GM18526 (cell line): Measurements from ENCODE around the gene PALM.

Experiments
- POLR2A ChIP-seq: IDR thresholded peaks from 3 replicates; pipeline ENCODE4 v1.6.1; 2011; ENCODE audit not compliant: insufficient read length; ENCODE audit errors: extremely low read depth

The PALM gene

DNA sequence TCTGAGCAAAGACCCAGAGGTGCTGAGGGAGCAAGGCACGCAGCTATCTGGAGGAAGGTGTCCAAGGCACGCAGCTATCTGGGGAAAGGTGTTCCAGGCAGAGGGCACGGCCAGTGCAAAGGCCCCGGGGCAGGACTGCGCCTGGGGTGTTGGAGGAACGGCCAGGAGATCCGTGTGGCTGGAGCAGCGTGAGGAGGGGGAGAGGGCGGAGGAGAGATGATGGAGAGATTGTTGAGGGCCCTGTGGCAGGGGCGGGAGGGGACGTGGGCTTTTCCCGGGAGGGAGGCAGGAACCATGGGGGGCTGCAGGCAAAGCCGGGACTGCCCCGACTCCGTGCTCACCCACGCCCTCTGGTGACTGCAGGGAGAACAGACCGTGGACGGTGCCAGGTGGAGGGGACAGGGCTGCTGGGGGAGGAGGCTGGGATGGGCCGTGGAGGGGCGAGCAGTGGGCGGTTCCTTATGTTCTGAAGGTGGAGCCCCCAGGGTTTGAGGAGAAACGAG, 28.9 kb downstream of the PALM start:
- TF ChIP-seq POLR2A: no peak

GRCh38 chr19:738509-739128, 29.9 kb downstream of the PALM start:
- TF ChIP-seq POLR2A: no peak

DNA sequence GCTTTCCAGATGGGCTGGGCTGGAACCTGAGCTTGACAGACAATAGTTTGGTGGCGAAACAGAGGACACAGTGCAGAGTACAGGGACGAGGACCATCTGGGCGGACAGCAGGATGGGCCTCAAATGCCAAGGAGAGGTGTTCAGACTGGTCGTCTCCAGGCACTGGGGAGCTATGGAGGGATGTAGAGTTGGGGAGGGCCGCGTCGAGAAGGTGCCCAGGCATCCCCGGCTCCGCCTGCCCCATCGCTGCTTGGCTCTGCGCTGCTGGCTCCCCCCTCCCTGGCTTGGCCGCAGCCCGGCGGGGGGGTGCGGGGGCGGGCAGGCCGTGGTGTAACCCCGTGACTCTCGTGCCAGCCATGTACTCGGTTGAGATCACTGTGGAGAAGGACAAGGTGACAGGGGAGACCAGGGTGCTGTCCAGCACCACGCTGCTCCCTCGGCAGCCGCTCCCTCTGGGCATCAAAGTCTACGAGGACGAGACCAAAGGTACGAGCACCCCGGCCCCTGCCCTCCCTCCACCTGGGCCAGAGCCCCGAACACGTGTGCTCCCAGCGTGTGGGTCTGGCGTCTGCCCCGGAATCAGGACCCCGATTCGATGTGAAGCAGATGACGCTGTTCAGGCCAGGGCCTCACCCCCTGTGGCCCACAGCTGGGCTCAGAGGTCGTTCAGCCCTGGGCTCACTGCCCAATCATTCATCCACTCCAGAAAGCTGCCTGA, 31.4 kb downstream of the PALM start:
- no peak for TF ChIP-seq POLR2A

- no peak for TF ChIP-seq POLR2A
These were observed 32.9 kb downstream of the PALM start for GRCh38 chr19:741506-742131.

GRCh38 chr19:742540-743075, 33.9 kb downstream of the PALM start:
- TF ChIP-seq POLR2A: no peak

- no peak for TF ChIP-seq POLR2A
These were observed 34.5 kb downstream of the PALM start for GRCh38 chr19:743168-743687.

- TF ChIP-seq POLR2A: no peak
These were observed 37.6 kb downstream of the PALM start for GRCh38 chr19:746208-746819.

DNA sequence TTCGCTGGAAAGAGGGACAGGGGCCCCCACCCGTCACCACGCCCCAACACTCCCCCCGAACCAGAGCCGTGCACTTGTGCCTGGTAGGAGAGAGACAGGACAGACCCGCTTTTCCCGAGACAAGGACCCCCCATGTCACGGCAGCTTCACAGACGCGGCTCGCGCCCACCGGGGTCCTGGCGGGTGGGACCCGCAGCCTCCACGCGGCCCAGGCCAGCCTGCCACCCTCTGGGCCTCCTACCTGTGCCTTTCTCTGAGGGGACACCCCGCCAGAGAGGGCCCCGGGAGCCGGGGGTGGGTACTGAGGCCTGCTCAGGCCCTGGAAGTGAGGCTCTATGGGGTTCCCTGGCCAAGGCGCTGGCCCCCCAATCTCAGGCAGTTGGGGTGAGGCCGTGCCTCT, 38.2 kb downstream of the PALM start:
- TF ChIP-seq POLR2A: no peak

- TF ChIP-seq POLR2A: no peak
These were observed 38.9 kb downstream of the PALM start for GRCh38 chr19:747432-748273.

DNA sequence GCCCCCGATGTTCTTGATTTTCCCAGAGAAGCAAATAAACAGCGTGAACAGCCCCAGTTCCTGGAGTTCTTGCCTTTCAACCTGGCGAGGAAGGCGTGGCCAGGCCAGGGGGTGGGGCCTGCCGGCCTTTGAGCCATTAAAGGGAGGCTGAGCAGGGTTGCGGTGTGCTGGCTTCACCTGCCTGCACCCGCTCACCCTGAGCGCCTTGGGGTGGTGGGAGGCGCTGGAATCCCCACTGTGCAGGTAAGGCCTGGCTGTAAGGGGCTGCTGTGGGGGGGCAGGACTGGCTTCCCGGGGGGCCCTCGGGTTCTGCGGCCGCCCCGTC, 39.5 kb downstream of the PALM start:
- no peak for TF ChIP-seq POLR2A

DNA sequence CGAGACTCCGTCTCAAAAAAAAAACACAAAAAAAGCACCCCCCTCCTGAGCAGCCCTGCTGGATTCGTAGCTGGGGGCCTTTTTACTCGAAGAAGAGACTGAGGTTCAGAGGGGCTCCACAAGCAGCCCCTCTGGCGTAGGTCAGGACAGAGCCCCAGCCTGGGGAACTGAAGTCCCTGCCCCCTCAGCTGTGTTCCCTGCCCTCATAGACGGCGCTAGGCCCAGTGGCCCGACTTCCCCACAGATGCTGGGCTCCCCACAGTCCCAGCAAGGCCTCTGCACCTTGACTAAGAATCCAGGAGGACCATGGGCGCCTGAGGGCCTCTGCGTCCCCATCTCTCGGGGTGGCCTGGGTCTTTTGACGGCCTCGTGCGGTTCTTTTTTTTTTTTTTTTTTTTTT, 41.1 kb downstream of the PALM start:
- TF ChIP-seq POLR2A: no peak

DNA sequence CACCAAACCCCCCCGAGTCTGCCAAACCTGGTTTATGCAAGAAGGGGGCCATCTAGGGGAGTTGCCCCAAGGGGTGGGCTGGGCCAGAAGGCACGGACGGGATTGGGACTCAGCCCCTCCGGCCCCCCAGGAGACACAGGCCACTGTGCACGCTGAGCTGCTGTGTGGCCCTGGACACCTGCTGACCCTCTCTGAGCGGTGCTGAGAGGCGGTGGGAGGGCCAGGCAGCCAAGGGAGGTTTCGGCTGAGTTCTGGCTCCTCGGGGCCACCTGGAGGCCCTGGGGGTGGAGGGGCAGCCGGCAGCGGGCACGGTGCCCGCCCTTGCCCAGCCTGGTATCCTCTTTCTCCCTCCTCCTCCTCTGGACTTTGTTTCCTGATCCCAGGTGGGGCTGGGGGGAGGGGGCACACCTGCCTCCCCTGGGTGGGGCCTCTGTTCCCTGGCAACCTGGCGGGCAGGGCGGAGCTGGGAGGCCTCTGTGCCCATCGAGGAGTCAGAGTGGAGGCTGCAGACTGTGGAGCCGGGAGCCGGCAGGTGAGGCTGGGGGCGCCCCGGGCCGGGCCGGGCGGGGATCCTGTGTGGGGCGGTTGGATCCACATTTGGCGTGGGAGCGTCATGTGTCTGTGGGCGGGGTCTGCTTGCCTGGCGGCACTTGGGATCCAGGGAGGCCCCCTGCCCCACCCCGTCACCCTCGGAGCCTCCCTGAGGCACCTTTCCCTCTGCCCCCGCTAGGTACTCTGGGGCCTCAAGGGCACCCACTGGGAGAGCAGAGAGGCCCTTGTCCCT, 42.1 kb downstream of the PALM start, which contains the start of gene MISP:
MISP (plus strand) TSS at position 473 of the 784 bp plus-strand sequence. CDS start 5,835 bp downstream, outside the sequence.
- TF ChIP-seq POLR2A: no peak

GRCh38 chr19:751501-752341, 43.0 kb downstream of the PALM start:
- no peak for TF ChIP-seq POLR2A
